ENCODE results near the gene MYO7B. TPM values are rescaled to one million over a fixed set of nuclear protein-coding genes. Genes with fewer than 3 reads are reported as not detected.

The MYO7B gene
- total and polyA plus RNA-seq, 12 donors: 0.13 to 1.5 (median 0.32) TPM; not detected in 1

GRCh38 chr2:127620866-127621265, 85.4 kb downstream of the MYO7B start:
- H3K9me3 ChIP-seq (replicated peaks in 1 of 3): no peaks in the 10 kb centered on the region
- no peaks in the 10 kb centered on the region for H3K36me3 ChIP-seq (replicated peaks in 1 of 2)
- no peak overlapping the region for H3K4me3 ChIP-seq
- TF ChIP-seq POLR2A (IDR thresholded peaks at IDR 0.05) (no peak), CTCF (IDR thresholded peaks at IDR 0.05) (no peak)
- no peaks in the 10 kb centered on the region for H3K4me1 ChIP-seq (replicated peaks in 1 of 2)
- no peaks in the 10 kb centered on the region for H3K27me3 ChIP-seq
- 44 to 80% (median 73%) methylated on average over 3 of the region's 3 CpGs for WGBS, 4 donors
- peak in 1 of 7 donors; percentile 6 for DNase-seq
- intact Hi-C loops (cut with DNase I): no loop called here
- no peak overlapping the region for H3K27ac ChIP-seq

- Histone ChIP-seq H3K4me1 (replicated peaks in 1 of 2) (no peaks in the 10 kb centered on the region), H3K27ac (no peak overlapping the region), H3K36me3 (replicated peaks in 1 of 2) (no peaks in the 10 kb centered on the region), H3K9me3 (replicated peaks in 1 of 3) (no peaks in the 10 kb centered on the region), H3K27me3 (no peaks in the 10 kb centered on the region), H3K4me3 (no peak overlapping the region)
- intact Hi-C loops (cut with DNase I): no loop called here
- 91 to 98% (median 93%) methylated on average over 13 to 15 of the region's 15 CpGs for WGBS, 4 donors
- DNase-seq: peak in 1 of 7 donors; percentile 2
- TF ChIP-seq CTCF (IDR thresholded peaks at IDR 0.05) (no peak), POLR2A (IDR thresholded peaks at IDR 0.05) (no peak)
These were observed 86.5 kb downstream of the MYO7B start for GRCh38 chr2:127621981-127622431.

GRCh38 chr2:127622561-127623387, 87.3 kb downstream of the MYO7B start:
- Histone ChIP-seq H3K4me3 (no peak overlapping the region), H3K9me3 (replicated peaks in 1 of 3) (no peaks in the 10 kb centered on the region), H3K27ac (no peak overlapping the region), H3K36me3 (replicated peaks in 1 of 2) (no peaks in the 10 kb centered on the region), H3K4me1 (replicated peaks in 1 of 2) (no peaks in the 10 kb centered on the region), H3K27me3 (no peaks in the 10 kb centered on the region)
- intact Hi-C loops (cut with DNase I): no loop called here
- DNase-seq: peak in 4 of 7 donors; percentile 1 to 31 (median 10)
- WGBS, 4 donors: 90 to 93% (median 91%) methylated on average over 12 to 21 of the region's 21 CpGs
- TF ChIP-seq POLR2A (IDR thresholded peaks at IDR 0.05) (no peak), CTCF (IDR thresholded peaks at IDR 0.05) (no peak)

- TF ChIP-seq CTCF (IDR thresholded peaks at IDR 0.05) (no peak), POLR2A (IDR thresholded peaks at IDR 0.05) (no peak)
- Histone ChIP-seq H3K36me3 (replicated peaks in 1 of 2) (no peaks in the 10 kb centered on the region), H3K4me3 (no peak overlapping the region), H3K27me3 (no peaks in the 10 kb centered on the region), H3K4me1 (replicated peaks in 1 of 2) (no peaks in the 10 kb centered on the region), H3K27ac (no peak overlapping the region), H3K9me3 (replicated peaks in 1 of 3) (no peaks in the 10 kb centered on the region)
- intact Hi-C loops (cut with DNase I): no loop called here
- 89 to 95% (median 92%) methylated on average over 16 to 38 of the region's 38 CpGs for WGBS, 4 donors
- DNase-seq: peak in 5 of 7 donors; percentile 4 to 41 (median 10)
These were observed 88.2 kb downstream of the MYO7B start for GRCh38 chr2:127623388-127624319.
